ENCODE data around the gene GRPEL2. TPM values are rescaled to one million over a fixed set of nuclear protein-coding genes. Genes with fewer than 3 reads are reported as not detected.

GRPEL2 gene
- total RNA-seq, 1 experiment from 2014 or later: 48.9 TPM

DNA sequence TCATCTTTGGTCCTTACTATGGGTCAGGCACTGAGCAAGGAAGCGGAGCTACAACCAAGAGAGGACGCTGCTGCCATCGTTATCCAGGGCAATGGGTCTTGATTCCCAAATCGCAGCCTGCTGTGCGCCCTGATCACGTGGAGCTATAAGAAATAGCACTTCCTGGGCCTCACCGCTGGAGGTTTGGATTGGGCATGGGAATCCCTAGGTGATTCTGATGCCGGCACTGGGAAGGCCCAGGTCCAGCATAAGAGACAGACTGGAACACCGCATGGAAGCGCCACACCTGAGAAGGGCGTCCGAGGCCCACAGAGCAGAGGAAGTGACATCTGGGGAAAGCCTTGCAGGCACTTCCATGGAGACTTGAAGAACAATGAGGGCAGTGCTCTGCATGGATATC is 30.8 kb downstream of the GRPEL2 start:
- no peaks in the 10 kb centered on the region for H4K20me1 ChIP-seq (ENCODE audit: insufficient read depth)
- H3K4me2 ChIP-seq (ENCODE audit: low read length): no peak overlapping the region
- H3K9me3 ChIP-seq (ENCODE audit: control insufficient read depth in 1 of 2, insufficient read depth in 1 of 2, low read depth in 1 of 2, low read length in 2 of 2): no peaks in the 10 kb centered on the region
- TF ChIP-seq CTCF (IDR thresholded peaks at IDR 0.05 in 2 of 3, conservative IDR thresholded peaks at IDR 0.05 in 1 of 3; ENCODE audit: borderline replicate concordance in 1 of 3, insufficient read depth in 1 of 3, low read depth in 2 of 3, low read length in 2 of 3) (no peak), EZH2 (IDR thresholded peaks at IDR 0.05) (no peak), EGR1 (IDR thresholded peaks at IDR 0.05; ENCODE audit: low read depth) (no peak), MAX (IDR thresholded peaks at IDR 0.05) (no peak), SRF (IDR thresholded peaks at IDR 0.05; ENCODE audit: low read depth) (no peak), POLR2AphosphoS5 (IDR thresholded peaks at IDR 0.05; ENCODE audit: low read depth, low read length) (no peak), ZBTB33 (IDR thresholded peaks at IDR 0.05; ENCODE audit: extremely low read depth, insufficient replicate concordance, low read length) (no peak), EZH2phosphoT487 (IDR thresholded peaks at IDR 0.05; ENCODE audit: borderline replicate concordance) (no peak), REST (IDR thresholded peaks at IDR 0.05; ENCODE audit: low read depth) (no peak), FOSL1 (IDR thresholded peaks at IDR 0.05; ENCODE audit: low read depth) (no peak), ELF1 (IDR thresholded peaks at IDR 0.05; ENCODE audit: borderline replicate concordance, low read depth) (no peak), CBX3 (IDR thresholded peaks at IDR 0.05; ENCODE audit: low read depth) (no peak), TCF7L2 (IDR thresholded peaks at IDR 0.05; ENCODE audit: borderline replicate concordance, extremely low read depth, insufficient read depth, insufficient read length) (no peak), SP1 (IDR thresholded peaks at IDR 0.05; ENCODE audit: low read depth) (no peak), YY1 (IDR thresholded peaks at IDR 0.05; ENCODE audit: extremely low read depth, insufficient replicate concordance, low read depth, low read length) (no peak), RAD21 (IDR thresholded peaks at IDR 0.05; ENCODE audit: low read depth) (no peak), ZFX (IDR thresholded peaks at IDR 0.05) (no peak), CEBPB (IDR thresholded peaks at IDR 0.05; ENCODE audit: low read depth) (no peak), POLR2A (IDR thresholded peaks at IDR 0.05; ENCODE audit: borderline replicate concordance, extremely low read depth, insufficient read depth, insufficient read length) (no peak)
- no peaks in the 10 kb centered on the region for H3K79me2 ChIP-seq (ENCODE audit: insufficient read depth, low read length)
- H3K9me2 ChIP-seq (ENCODE audit: insufficient read depth): no peaks in the 10 kb centered on the region
- no TSS peak for BruUV-seq (replicated peaks)
- ChIA-PET CTCF (interaction anchor here (1.5 kb wide), 1 partner anchor 8 kb away, joined by 4 read pairs; no protein-coding TSS in a partner anchor), POLR2A (no interaction called here), RAD21 (ENCODE audit: low non-redundant PET in 1 of 2, low total read pairs in 2 of 2, uncharacterized antibody in 2 of 2, unreplicated experiment in 2 of 2) (no interaction called here)
- DNase-seq (ENCODE audit: low read depth, low spot score) (no peak), ATAC-seq (no peak)
- H3K27ac ChIP-seq (ENCODE audit: low read depth, low read length): no peak overlapping the region
- no peaks in the 10 kb centered on the region for H3K36me3 ChIP-seq (ENCODE audit: control insufficient read depth in 1 of 2, insufficient read depth in 2 of 2, low read length in 2 of 2)
- no peaks in the 10 kb centered on the region for H3K4me1 ChIP-seq (ENCODE audit: control insufficient read depth in 1 of 2, insufficient read depth in 2 of 2, low read length in 2 of 2)
- no peak overlapping the region for H3K9ac ChIP-seq (ENCODE audit: low read length)
- no peak overlapping the region for H3K4me3 ChIP-seq (replicated peaks in 1 of 2; ENCODE audit: low read depth in 1 of 2, low read length in 2 of 2)
- H2AFZ ChIP-seq (ENCODE audit: low read depth, low read length, poor library complexity, severe bottlenecking): no peak overlapping the region
- intact Hi-C loops (cut with micrococcal nuclease): no loop called here
- H3K27me3 ChIP-seq (ENCODE audit: insufficient read depth, low read length): no peaks in the 10 kb centered on the region
